ENCODE results near the gene UTP4. TPM values are rescaled to one million over a fixed set of nuclear protein-coding genes. Genes with fewer than 3 reads are reported as not detected.

Gene UTP4
- total RNA-seq, 1 experiment from 2014 or later = 61.7 TPM

- peak; percentile 74; the same call in 1 of the 2 replicates for ATAC-seq
- BruUV-seq (replicated peaks) = no TSS peak
- ChIA-PET CTCF (interaction anchor here (0.6 kb wide), 1 partner anchor 23 kb away, joined by 8 read pairs; no protein-coding TSS in a partner anchor), POLR2A (no interaction called here)
- in situ Hi-C loops (cut with HindIII; ENCODE audit: low pct_unique_long_range_greater_than_20kb, low sequenced_read_pairs) = no loop called here
- no peaks in the 10 kb centered on the region for H3K9me3 ChIP-seq (ENCODE audit: control insufficient read depth, insufficient read depth, low read depth, low read length)
- peak; percentile 15 for DNase-seq (ENCODE audit: low read depth, low spot score)
- intact Hi-C loops (cut with micrococcal nuclease; ENCODE audit: unreplicated experiment) = no loop called here
- no peak overlapping the region for H3K4me3 ChIP-seq (ENCODE audit: low read depth in 2 of 2, low read length in 2 of 2)
- no peak; the same call in 1 of the 2 replicates for TF ChIP-seq POLR2AphosphoS5 (IDR thresholded peaks at IDR 0.05; ENCODE audit: low read depth, low read length)
- TF ChIP-seq CTCF (IDR thresholded peaks at IDR 0.05) = no peak
- no peak for TF ChIP-seq TCF7L2 (IDR thresholded peaks at IDR 0.05; ENCODE audit: low read depth, low read length)
- TF ChIP-seq, protein P1, sequence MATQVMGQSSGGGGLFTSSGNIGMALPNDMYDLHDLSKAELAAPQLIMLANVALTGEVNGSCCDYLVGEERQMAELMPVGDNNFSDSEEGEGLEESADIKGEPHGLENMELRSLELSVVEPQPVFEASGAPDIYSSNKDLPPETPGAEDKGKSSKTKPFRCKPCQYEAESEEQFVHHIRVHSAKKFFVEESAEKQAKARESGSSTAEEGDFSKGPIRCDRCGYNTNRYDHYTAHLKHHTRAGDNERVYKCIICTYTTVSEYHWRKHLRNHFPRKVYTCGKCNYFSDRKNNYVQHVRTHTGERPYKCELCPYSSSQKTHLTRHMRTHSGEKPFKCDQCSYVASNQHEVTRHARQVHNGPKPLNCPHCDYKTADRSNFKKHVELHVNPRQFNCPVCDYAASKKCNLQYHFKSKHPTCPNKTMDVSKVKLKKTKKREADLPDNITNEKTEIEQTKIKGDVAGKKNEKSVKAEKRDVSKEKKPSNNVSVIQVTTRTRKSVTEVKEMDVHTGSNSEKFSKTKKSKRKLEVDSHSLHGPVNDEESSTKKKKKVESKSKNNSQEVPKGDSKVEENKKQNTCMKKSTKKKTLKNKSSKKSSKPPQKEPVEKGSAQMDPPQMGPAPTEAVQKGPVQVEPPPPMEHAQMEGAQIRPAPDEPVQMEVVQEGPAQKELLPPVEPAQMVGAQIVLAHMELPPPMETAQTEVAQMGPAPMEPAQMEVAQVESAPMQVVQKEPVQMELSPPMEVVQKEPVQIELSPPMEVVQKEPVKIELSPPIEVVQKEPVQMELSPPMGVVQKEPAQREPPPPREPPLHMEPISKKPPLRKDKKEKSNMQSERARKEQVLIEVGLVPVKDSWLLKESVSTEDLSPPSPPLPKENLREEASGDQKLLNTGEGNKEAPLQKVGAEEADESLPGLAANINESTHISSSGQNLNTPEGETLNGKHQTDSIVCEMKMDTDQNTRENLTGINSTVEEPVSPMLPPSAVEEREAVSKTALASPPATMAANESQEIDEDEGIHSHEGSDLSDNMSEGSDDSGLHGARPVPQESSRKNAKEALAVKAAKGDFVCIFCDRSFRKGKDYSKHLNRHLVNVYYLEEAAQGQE (IDR thresholded peaks at IDR 0.05; ENCODE audit: insufficient read depth in 1 of 2, low read depth in 2 of 2, low read length in 1 of 2) = no peak
- TF ChIP-seq SIN3A (IDR thresholded peaks at IDR 0.05; ENCODE audit: borderline replicate concordance, insufficient read depth, low read depth, low read length) = no peak
- H3K27ac ChIP-seq (ENCODE audit: low read length) = peak overlapping the region; percentile 42; the same call in 1 of the 2 replicates
- H3K4me1 ChIP-seq (ENCODE audit: control insufficient read depth, insufficient read depth, low read length) = peaks cover 45% of the 10 kb centered on the region
- no peaks in the 10 kb centered on the region for H3K36me3 ChIP-seq (ENCODE audit: control insufficient read depth, insufficient read depth, low read length)
- no peaks in the 10 kb centered on the region for H3K27me3 ChIP-seq (ENCODE audit: control insufficient read depth, insufficient read depth, low read length)
Observed at GRCh38 chr16:69217433-69217832, 85.0 kb downstream of the UTP4 start.

Other genes with a start within 250 kb of the UTP4 start
- 6.9 TPM for gene HAS3, start 27.0 kb upstream of the UTP4 start, total RNA-seq (2021; ENCODE audit: unreplicated experiment)
- gene CHTF8, start 61 bp upstream of the UTP4 start, total RNA-seq (2021; ENCODE audit: unreplicated experiment) = 116 TPM
- 40.8 TPM for gene SNTB2, start 54.5 kb downstream of the UTP4 start, total RNA-seq (2021; ENCODE audit: unreplicated experiment)
- 23.9 TPM for gene VPS4A, start 178.7 kb downstream of the UTP4 start, total RNA-seq (2021; ENCODE audit: unreplicated experiment)
- 23.1 TPM for gene PDF, start 197.9 kb downstream of the UTP4 start, total RNA-seq (2021; ENCODE audit: unreplicated experiment)
- gene COG8, start 206.9 kb downstream of the UTP4 start, total RNA-seq (2021; ENCODE audit: unreplicated experiment) = 30.5 TPM
- gene NIP7, start 207.1 kb downstream of the UTP4 start, total RNA-seq (2021; ENCODE audit: unreplicated experiment) = 35.3 TPM
- gene TMED6, start 219.1 kb downstream of the UTP4 start, total RNA-seq (2021; ENCODE audit: unreplicated experiment) = 0.36 TPM

Data from Panc1 (cell line).